ENCODE measurements around the gene ALDH4A1. TPM values are rescaled to one million over a fixed set of nuclear protein-coding genes. Genes with fewer than 3 reads are reported as not detected.

ALDH4A1 gene
- total RNA-seq, 4 donors from 2014 or later = 25.1 to 29.5 (median 27.2) TPM

- Histone ChIP-seq H3K9me3 (no peaks in the 10 kb centered on the region), H3K4me1 (peaks cover 22 to 41% (median 33%) of the 10 kb centered on the region in 4 donors), H3K36me3 (peaks cover 17 to 56% (median 48%) of the 10 kb centered on the region in 4 donors), H3K27me3 (no peaks in the 10 kb centered on the region), H3K27ac (replicated peaks in 1 of 4) (peak overlapping the region; percentile 67 to 79 (median 74)), H3K4me3 (peak overlapping the region in 1 of 4 donors; percentile 17)
- TF ChIP-seq POLR2AphosphoS5 (IDR thresholded peaks at IDR 0.05) = no peak
- TF ChIP-seq CTCF (IDR thresholded peaks at IDR 0.05) = no peak
- TF ChIP-seq POLR2A (IDR thresholded peaks at IDR 0.05; ENCODE audit: low read depth) = no peak
- no peak for TF ChIP-seq EP300 (IDR thresholded peaks at IDR 0.05)
- 43% methylated on average over 14 of the region's 22 CpGs for WGBS
- intact Hi-C loops (cut with DNase I) = loop anchor here (5.0 kb wide), 1 partner anchor 64 kb away; no protein-coding TSS in a partner anchor
- no peak for DNase-seq (ENCODE audit: extremely low spot score)
Measured at GRCh38 chr1:18907917-18908845, 5.8 kb upstream of the ALDH4A1 start.

GRCh38 chr1:18907021-18907916, 4.9 kb upstream of the ALDH4A1 start:
- 33% methylated on average over 15 of the region's 16 CpGs for WGBS
- intact Hi-C loops (cut with DNase I) = loop anchor here (5.0 kb wide), 1 partner anchor 65 kb away; no protein-coding TSS in a partner anchor
- no peak for DNase-seq (ENCODE audit: extremely low spot score)
- Histone ChIP-seq H3K9me3 (no peaks in the 10 kb centered on the region), H3K27ac (replicated peaks in 1 of 4) (peak overlapping the region; percentile 67 to 79 (median 74)), H3K4me3 (peak overlapping the region in 2 of 4 donors; percentile 13 to 17), H3K36me3 (peaks cover 17 to 56% (median 48%) of the 10 kb centered on the region in 4 donors), H3K27me3 (no peaks in the 10 kb centered on the region), H3K4me1 (peaks cover 23 to 36% (median 29%) of the 10 kb centered on the region in 4 donors)
- TF ChIP-seq POLR2AphosphoS5 (IDR thresholded peaks at IDR 0.05) (peak; percentile 6 to 29), EP300 (IDR thresholded peaks at IDR 0.05) (no peak), CTCF (IDR thresholded peaks at IDR 0.05) (peak; percentile 78 to 89 (median 81))

- Histone ChIP-seq H3K36me3 (peaks cover 0 to 18% (median 10%) of the 10 kb centered on the region in 4 donors), H3K9me3 (no peaks in the 10 kb centered on the region), H3K27ac (replicated peaks in 1 of 4) (peak overlapping the region; percentile 85 to 96 (median 89)), H3K4me1 (peaks cover 28 to 45% (median 36%) of the 10 kb centered on the region in 4 donors), H3K27me3 (no peaks in the 10 kb centered on the region), H3K4me3 (peak overlapping the region; percentile 75 to 93 (median 82))
- DNase-seq (ENCODE audit: extremely low spot score) = no peak
- WGBS = 31% methylated on average over 8 of the region's 8 CpGs
- intact Hi-C loops (cut with DNase I) = loop anchor here (5.0 kb wide), 1 partner anchor 189 kb away; no protein-coding TSS in a partner anchor
- no peak for TF ChIP-seq EP300 (IDR thresholded peaks at IDR 0.05)
- TF ChIP-seq POLR2AphosphoS5 (IDR thresholded peaks at IDR 0.05) = no peak
- no peak for TF ChIP-seq CTCF (IDR thresholded peaks at IDR 0.05)
- no peak for TF ChIP-seq POLR2A (IDR thresholded peaks at IDR 0.05; ENCODE audit: low read depth)
Measured at GRCh38 chr1:18903291-18903756, 969 bp upstream of the ALDH4A1 start.

- intact Hi-C loops (cut with DNase I) = loop anchor here (5.0 kb wide), 1 partner anchor 190 kb away; no protein-coding TSS in a partner anchor
- under 1% methylated on average over 31 of the region's 44 CpGs for WGBS
- DNase-seq (ENCODE audit: extremely low spot score) = no peak
Measured at GRCh38 chr1:18901952-18902522, 318 bp downstream of the ALDH4A1 start.

More at GRCh38 chr1:18901952-18902522, 318 bp downstream of the ALDH4A1 start:
- Histone ChIP-seq H3K27me3 (no peaks in the 10 kb centered on the region), H3K36me3 (peaks cover 0 to 18% (median 2%) of the 10 kb centered on the region in 4 donors), H3K27ac (replicated peaks in 1 of 4) (peak overlapping the region; percentile 85 to 96 (median 89)), H3K4me1 (peaks cover 15 to 32% (median 23%) of the 10 kb centered on the region in 4 donors), H3K9me3 (no peaks in the 10 kb centered on the region), H3K4me3 (peak overlapping the region; percentile 75 to 93 (median 82))
- TF ChIP-seq EP300 (IDR thresholded peaks at IDR 0.05) (no peak), POLR2A (IDR thresholded peaks at IDR 0.05; ENCODE audit: low read depth) (no peak), CTCF (IDR thresholded peaks at IDR 0.05) (no peak), POLR2AphosphoS5 (IDR thresholded peaks at IDR 0.05) (no peak)

Data from esophagus muscularis mucosa (tissue), 4 donors.